Cardiac fibroblast (primary cell): ENCODE measurements around the gene TRA2B.

Experiments
- DNase-seq, 2 donors: peaks; one replicate each; pipeline versions ENCODE4 v3.0.0 to v3.0.0-alpha.2; 2010; ENCODE audit warnings: low read depth in 2 of 2
- H3K4me3 ChIP-seq, 2 donors: replicated peaks in 1 of 2; 1 replicate in 1 of 2; 2 replicates in 1 of 2; pipeline ENCODE4 v1.5.1; 2011; ENCODE audit warnings: low read depth in 2 of 2, low read length in 2 of 2, mild to moderate bottlenecking in 2 of 2, moderate library complexity in 1 of 2
- TF ChIP-seq, protein P1 (sequence below): IDR thresholded peaks from one replicate; pipeline ENCODE4 v1.5.1; 2011; ENCODE audit warnings: low read depth, mild to moderate bottlenecking, low read length, inconsistent platforms

The TRA2B gene

DNA sequence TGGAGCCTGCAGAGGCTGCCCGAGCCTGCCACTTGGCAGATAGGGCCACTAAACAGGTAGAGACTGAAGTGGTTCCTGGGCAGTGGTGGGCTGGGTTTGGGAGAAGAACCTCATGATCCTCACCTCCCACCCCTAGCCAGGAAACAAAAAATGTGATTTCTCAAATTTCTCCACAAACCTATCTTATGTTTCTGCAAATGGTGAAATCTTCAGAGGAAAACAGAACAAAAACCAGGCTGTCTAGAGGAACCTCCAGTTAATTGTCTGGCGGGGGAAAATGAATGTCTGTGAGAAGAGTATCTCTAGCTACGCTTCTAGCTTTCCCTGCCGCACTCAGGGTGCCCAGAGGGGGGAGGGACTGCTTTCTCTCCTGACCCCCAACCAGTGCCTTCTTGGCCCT, 55.9 kb downstream of the TRA2B start:
- no peak for DNase-seq
- no peak overlapping the region for H3K4me3 ChIP-seq
- TF ChIP-seq, protein P1, sequence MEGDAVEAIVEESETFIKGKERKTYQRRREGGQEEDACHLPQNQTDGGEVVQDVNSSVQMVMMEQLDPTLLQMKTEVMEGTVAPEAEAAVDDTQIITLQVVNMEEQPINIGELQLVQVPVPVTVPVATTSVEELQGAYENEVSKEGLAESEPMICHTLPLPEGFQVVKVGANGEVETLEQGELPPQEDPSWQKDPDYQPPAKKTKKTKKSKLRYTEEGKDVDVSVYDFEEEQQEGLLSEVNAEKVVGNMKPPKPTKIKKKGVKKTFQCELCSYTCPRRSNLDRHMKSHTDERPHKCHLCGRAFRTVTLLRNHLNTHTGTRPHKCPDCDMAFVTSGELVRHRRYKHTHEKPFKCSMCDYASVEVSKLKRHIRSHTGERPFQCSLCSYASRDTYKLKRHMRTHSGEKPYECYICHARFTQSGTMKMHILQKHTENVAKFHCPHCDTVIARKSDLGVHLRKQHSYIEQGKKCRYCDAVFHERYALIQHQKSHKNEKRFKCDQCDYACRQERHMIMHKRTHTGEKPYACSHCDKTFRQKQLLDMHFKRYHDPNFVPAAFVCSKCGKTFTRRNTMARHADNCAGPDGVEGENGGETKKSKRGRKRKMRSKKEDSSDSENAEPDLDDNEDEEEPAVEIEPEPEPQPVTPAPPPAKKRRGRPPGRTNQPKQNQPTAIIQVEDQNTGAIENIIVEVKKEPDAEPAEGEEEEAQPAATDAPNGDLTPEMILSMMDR, result no peak

DNA sequence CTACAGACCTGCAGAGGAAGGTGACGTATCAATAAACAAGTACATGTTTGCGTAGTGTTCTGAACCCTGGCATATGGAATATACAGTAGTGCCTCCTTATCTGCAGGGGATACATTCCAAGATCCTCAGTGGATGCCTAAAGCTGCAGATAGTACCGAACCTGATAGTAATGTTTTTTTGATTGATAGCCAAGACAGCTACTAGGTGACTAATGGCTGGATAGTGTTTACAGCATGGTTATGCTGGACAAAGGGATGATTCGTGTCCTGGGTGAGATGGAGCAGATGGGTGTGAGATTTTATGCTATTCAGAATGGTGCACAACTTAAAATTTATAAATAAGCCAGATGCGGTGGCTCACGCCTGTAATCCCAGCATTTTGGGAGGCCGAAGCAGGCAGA, 57.2 kb downstream of the TRA2B start:
- TF ChIP-seq, protein P1, result no peak
- no peak overlapping the region for H3K4me3 ChIP-seq
- no peak for DNase-seq

DNA sequence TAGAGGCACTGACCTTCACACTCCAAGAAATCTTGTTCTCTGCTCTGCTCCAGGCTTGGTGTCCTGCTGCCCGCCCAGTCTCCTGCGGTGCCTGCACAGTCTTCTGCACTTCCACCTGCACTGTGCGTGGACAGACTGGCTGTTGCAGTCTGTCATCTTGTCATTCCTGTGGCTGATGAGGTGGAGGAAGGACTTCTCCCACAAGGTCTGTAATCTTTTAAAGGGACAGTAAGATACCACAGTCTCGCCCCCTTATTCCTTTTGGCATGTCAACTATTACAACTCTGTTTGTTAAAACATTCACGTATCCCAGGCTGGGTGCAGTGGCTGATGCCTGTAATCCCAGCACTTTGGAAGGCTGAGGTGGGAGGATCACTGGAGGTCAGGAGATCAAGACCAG, 58.9 kb downstream of the TRA2B start:
- TF ChIP-seq, protein P1, result no peak
- no peak overlapping the region for H3K4me3 ChIP-seq
- no peak for DNase-seq

DNA sequence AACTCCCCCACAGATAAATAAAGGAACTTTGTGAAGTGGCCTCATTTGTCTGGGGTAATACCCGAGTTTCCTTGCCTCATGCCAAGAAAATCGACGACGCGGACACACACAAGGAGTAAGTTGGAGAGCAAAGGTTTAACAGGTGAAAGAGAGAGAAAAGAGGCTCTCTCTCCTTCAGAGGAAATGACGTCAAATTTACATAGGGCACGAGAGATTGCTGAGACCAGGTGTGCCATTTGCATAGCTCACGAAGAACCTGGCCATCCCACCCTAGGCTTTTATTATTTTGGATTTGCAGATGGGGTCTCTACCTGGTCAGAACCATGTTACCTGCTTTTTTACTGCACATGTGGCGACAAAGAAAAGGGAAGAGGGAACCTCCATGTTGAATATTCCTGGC, 63.7 kb downstream of the TRA2B start:
- no peak overlapping the region for H3K4me3 ChIP-seq
- TF ChIP-seq, protein P1, result no peak
- DNase-seq, result no peak

DNA sequence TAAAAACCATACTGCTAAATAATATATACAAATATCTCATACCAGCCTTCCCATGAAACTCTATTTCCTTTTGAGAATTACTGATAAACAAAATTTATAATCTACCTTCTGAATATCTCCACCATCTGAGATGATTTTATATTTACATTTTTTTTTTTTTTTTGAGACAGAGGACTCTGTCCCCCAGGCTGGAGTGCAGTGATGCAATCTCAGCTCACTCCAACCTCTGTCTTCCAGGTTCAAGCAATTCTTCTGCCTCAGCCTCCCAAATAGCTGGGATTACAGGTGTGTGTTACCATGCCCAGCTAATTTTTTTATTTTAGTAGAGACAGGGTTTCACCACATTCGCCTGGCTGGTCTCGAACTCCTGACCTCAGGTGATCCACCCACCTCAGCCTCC, 70.2 kb downstream of the TRA2B start:
- TF ChIP-seq, protein P1, result no peak
- DNase-seq, result no peak
- no peak overlapping the region for H3K4me3 ChIP-seq

DNA sequence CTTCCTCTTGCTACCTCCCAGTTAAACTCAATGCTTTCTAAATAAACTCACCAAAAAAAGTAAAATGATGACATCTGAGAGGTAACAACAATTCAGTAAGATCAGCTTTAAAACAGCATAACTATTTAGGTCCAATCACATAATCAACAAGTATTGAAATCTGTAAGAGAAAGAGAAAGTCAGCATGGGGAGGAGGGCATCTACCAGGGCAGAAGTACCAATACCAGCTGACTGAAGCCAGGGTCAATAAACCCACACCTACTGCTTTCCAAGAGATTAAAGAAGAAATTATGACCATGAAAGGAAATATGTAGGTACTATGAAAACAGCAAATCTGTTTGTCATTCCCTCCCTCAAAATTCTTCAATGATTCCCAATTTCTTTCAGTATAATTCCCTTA, 70.8 kb downstream of the TRA2B start:
- H3K4me3 ChIP-seq, result no peak overlapping the region
- no peak for DNase-seq
- TF ChIP-seq, protein P1, result no peak

DNA sequence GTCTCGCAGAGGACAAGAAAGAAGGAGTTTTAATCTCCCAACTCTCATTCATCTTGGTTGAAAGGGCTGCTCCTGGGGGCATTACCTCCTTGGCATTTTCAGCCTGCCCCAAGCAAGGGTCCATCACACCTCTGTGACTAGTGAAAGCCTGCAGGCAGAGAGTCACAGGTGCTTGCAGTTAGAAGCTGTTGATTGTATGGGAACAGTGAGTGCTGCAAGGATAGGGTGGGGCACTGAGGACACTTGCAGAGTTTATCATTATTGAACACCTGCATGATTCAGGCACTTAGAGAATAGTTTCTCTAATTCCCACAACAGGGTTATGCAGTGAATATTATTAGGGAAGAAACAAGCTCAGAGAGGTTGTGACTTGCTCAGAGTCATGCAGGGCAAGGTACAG, 71.3 kb downstream of the TRA2B start:
- H3K4me3 ChIP-seq, result no peak overlapping the region
- TF ChIP-seq, protein P1, result no peak
- no peak for DNase-seq
